ENCODE results near the gene USB1.
A peak's percentile ranks its signal among the peaks of the same experiment; 100 is the strongest.

The USB1 gene

DNA sequence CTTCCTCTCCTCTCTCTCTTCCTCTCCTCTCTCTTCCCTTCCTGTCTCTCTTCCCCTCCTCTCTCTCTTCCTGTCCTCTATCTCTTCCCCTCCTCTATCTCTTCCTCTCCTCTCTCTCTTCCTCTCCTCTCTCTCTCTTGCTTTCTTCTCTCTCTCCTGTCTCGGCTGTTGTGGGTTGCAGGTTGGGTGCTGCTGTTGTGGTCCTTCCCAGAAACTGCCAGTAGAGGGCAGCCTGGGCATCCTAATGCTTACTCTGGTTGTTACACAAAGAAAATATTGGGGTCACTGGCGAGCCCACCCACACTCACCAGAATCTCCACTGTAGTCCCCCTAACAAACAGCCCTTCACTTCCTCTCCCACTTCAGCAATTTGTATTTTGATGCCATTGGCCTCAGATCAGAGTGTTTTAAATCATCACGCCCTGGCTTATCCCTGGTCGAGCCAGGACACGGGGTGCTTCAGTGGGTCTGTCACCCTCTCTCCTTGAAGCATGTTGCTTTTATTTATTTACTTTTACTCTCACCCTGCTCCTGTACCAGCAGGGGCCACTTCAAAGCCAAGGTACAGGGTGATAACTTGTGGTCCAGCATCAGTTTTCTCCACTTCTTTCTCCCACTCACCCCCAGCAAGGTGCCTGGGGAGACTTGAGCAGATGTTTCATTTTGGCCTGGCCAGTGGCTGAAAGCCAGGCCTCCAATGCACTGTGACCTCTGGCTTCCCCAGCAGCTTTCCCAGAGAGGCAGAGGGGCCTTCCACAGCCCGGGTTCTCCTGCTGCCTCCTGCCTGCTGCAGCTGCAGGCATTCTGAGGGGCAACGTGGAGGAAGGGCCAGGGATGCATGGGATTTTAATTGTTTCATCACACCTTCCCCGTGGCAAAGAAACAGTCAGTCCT, 19.7 kb downstream of the USB1 start:
- peak; percentile 63 for DNase-seq

DNA sequence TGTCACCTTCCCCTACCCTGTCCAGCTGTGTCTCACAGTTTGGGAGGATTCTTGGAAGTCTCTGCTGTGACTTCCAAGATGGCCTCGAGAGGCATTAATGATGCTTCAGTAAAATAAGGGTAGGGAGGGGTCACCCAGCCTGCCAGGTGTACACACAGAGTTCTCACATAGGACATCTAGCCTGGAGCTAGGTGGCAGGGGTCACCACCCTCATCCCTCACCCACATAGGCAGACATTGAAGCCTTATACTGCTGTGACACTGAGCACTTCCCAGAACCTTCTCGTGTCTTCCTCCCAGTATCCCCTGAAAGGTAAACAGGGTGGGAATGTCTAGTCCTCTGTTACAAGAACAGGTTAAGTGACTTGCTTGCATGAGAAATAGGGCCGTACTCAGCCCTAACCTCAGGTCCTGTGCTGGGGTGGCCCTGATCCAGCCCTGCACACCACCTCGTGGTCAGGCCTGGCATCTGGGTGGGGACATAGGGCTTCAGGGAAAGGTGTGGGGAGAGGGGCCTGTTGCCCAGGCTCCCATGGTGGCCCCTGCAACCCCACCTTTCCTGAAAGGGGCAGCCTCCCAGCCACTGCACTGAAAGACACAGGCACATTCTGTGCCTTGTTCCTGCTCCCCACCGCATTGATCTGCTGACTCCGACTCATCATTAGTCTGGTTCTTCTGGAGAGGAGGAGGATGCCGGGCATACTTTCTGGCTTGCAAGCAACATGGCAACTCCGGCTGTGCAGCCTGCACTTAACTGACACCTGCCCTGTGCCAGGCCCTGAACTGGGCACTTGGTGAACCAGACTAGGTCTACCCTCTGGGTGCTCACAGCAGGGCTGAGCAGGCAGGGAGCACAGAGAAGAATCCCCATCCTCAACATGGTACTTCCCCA, 20.7 kb downstream of the USB1 start:
- no peak for DNase-seq

DNA sequence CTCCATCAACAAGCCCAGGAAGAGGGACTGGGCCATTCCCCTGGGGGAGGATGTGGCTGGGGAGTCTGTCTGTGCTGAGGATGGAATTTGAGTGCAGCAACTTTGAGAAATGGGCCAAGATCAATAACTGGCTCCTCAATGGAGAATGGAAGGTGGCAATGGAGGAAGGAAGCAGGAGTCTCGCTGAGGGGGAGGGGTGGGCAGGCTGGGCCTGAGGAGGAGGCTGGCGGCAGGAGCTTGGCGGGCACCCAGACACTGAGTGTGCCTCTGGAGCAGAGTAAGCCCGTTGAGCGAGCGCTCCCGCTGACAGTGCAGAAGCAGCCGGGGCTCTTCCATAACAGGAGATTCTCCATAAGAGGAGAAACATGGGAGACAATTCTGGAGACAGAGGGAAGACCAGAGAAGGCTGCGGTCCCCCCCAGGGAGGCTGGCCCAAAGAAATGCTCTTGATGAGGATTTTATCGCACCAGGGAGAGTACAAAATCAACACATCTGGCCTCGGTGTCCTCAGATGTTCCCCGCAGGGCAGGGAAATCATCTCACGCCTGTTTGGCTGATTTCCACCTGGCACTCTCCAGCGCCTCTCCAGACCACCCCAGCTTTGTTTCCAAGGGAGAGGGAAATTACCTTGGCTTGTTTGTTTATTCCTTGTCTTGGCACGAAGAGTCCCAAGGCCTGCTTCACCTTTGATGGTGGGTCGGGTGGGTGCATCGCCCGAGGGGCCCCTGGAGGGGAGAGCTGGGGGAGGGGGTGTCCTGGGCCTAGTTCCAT, 21.6 kb downstream of the USB1 start:
- no peak for DNase-seq

DNA sequence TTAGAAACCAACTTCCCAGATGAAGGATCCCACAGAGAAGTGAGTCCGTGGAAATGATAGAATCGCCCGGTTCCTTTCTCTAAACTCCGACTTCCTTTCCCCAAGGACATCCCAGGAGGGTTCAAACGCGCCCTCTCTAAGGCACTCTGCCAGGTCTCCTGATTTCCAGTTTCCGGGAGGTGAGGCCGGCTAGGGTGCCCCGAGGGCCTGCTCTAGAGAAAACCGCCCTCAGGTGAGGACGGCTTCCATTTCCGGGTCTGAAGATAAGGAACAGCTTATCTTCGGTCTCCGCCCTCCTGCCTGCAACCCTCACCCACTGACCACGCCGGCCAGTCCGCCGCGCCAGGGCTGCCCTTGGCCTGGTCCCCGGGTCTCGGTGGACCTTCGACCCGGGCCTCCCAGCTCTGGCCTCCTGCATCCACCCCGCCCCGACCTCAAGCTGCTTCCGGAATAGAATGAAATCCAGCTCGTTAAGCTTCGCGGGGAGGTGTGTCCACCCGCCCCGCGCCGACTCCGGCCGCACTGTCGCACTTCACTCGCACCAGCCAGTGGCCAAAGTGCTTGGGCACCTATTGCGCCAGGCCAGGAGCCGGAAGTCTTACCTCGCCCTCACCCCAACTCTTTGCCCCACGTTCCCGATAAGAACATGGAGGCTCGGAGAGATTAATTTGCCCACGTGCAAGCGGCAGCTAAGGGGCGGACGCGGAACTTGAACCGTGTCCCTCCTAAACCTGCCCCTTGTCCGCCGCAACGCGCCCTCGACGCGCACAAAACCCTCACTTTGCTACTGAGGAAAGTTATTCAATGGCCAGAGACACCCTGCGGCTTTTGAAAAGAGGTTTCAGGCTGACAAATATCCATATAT, 23.5 kb downstream of the USB1 start:
- peak; percentile 18 for DNase-seq

DNA sequence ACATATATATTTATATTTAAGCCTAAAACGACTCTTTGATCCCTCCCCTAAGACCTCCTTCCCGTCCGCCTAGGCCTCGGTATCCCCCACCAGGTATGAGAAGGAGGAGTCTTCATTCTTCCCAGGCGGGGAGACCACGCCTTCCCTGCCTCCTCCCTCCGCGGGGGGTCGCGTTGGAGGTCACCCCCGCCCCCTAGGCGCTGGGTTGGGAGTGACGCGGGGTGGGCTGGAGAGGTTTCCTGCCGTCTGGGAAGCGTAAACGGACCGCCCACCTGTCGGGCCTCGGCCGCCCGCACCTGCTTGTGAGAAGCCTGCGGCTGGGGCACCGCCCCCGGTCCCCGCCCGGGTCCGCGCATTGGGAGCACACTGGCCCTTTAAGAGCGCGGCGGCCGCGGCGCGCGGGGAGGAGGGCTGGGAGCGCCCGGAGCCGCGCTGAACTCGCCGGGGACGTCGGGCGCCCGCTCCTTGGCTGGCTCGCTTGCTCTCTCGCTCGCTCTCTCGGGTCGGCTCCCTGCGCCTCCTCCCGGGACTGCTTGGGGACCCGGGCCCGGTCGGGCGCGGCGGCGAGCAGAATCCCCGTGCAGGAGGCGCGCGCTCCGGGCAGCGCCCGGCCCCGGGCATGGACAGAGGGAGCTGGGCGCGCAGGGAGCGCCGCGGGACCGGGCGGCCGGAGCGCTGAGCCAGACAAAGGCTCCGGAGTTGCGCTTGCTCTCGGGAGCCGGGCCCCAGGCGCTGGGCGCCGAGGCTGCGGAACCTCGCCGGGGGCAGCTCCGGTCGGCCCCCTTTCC, 24.3 kb downstream of the USB1 start, which contains the start of gene MMP15:
Gene MMP15, plus strand, starts transcription at position 404 of the 788 bp plus-strand sequence. CDS start 597 bp downstream, outside the sequence.
- DNase-seq = peak; percentile 75

DNA sequence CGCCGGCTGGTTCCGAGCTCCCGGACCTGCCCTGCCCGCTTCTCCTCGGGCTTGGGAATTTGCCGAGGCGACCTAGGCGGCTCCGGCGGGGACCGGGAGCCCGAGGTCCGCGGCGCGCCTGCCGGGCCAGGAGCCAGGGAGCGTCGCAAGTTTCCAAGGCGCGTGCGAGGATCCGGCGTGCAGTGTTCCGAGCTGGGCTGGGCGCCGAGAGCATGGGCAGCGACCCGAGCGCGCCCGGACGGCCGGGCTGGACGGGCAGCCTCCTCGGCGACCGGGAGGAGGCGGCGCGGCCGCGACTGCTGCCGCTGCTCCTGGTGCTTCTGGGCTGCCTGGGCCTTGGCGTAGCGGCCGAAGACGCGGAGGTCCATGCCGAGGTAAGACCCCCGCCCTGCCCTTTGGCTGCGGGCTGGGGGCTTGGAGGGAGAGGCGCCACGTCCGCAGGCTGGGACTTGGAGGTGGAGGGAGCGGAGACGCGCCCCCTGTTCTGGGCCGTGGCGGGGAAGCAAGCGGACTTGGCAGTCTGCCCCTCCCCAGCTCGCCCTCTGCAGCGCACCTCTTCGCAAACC, 25.0 kb downstream of the USB1 start:
- peak; percentile 19 for DNase-seq

DNA sequence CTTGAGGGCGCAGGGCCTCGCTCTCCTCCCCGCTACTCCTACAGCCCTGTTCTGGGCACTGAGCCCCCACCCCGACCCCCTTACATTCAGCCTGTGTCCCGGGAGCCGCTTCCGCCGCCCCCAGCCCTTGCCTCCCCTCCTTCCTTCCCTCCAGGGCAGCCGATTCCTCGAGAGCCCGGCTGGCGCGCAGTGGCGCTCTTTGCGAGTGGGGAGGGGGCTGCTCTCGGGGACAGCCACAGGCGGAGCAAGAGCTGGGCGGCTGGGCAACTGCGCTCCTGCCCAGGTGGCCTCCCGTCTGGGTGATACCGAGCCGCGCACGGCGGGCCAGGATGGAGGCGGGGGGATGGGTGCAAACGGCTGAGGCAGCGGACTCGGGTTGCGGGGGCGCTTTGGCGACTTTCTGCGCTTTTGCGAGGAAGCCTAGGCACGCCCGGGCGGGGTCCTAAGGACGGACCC, 25.5 kb downstream of the USB1 start:
- DNase-seq = peak; percentile 9

DNA sequence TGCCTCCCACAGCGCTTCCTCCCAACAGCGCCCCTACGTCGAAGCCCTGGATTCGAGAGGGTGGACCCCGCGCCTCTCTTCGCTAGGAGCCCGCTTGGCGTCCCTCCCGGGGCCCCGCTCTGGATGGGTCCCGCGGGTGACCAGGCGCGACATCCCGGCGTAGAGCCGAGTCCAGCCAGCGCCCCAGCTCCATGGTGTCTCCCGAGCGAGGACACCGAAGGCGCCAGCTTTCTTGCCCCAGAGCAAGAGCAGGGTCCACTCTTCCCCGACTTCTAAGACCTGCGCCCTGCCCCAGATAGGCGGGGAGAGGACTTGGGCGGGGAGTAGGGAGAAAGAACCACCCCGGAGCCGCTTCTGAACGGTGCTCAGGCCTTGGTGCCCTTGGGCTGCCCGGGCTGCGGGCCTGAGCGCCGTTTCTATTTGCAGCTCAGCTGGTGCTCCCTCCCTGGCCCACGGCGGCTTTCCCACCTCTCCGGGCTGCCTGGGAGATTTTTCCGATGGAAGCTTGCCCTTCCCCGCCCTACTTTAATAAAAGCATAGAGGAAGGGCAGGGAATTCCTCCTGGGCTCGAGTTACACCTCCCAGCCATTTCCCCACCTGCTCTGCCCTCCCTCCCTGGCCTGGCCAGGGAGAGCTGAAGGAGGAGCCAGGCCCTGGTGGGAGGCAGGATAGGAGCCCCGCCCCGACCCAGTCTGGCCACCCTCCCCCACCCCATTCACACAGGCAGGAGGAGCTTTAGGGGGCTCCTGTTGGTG, 26.1 kb downstream of the USB1 start:
- DNase-seq = no peak

DNA sequence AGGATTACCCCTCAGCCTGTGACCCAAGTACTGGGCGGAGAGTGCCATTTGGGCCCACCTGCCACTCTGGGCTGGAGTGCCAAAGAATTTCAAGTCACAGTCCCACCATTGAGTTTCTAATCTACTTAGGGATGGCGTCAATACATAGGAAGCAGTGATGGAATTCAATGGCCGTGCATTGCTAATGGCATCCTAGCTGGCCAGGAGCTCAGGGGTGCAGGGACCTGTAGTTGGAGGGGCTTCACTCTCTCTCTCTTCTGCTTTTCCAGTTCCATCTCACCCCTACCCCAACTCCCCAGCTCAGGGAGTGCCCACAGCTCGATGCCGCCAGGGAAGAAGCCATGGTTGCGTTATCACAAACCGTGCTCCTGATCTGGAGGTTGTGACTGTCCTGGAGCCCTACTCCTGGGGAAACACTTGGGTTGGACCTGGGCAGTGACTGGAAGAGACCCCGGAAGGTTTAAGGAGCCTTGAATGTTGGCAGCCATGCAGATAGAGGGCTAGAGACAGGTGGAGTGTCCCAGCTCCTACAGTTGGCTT, 26.8 kb downstream of the USB1 start:
- no peak for DNase-seq

DNA sequence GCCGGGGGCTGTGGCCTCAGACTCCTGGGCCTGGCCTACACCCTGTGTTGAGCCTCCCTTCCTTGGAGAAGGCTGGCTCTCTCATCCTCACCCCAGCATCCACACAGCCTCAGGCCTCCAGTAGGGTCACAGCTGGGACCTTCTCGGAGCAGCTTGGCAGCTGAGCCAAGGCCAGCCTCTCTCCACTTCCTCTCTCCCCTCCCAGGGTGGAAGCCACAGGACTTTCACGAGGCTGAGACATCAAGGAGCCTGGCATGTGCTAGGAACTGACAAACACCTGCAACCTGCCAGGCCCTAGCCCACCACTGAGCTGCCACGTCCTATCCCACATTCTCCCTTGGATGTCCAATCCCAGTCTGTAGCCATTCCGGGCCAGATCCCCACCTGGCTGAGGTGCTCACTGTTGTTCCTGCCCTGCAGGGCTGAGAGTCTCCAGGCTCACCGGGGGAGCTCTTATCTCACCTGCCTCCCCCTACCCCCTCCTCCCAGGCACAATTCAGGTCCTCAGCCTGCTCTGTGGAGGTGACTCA, 27.4 kb downstream of the USB1 start:
- DNase-seq = no peak

DNA sequence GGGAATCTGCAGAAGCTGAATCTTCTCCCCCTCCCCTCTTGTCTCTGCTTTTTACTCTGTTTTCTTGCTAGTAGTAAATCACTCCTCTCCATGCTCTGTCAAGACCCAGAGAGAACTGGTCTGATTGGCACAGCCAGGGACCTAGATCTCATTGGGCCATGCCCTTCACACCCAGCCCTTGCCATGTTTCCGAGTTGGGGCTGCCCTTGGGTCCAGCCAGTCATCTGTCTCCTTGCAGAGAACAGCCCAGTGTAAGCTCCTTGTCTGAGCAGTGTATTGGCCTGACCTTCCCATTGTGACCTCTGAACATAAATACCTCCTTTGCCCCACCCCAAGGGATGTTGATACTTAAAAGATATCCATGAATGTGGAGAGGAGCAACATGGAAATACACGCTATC, 28.2 kb downstream of the USB1 start:
- no peak for DNase-seq

DNA sequence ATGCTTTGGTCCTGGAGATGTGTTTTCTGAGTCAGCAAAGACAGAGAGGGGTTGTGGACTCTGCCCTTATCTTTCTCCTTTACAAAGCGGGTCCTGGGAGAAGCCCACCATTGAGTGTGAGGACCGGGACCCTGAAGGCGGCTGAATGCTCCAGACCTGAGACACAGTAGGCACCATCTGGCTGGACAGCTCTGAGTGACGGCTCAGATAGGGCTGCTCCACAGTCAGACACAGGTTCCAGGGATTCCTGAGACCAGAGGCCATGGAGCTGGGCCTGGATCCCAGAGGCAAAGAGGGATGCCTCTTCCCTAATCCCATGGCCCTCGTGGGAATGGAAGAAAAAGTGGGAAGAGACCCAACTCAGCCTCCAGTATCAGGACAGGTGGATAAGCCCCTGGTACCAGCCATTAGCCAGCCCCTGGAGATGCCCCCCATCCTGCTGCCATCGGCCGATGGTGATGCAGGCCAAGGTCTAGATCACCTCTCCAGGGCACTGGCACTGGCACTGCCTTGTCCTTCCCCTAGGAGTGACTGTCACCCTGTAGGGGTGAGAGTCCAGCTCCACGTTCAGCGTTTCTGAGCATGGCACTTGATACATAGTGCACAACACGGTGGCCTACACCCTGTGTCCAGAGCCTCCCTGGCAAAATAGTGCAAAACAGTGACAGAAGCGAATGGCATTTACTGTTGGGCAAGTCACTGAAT, 29.1 kb downstream of the USB1 start:
- no peak for DNase-seq

DNA sequence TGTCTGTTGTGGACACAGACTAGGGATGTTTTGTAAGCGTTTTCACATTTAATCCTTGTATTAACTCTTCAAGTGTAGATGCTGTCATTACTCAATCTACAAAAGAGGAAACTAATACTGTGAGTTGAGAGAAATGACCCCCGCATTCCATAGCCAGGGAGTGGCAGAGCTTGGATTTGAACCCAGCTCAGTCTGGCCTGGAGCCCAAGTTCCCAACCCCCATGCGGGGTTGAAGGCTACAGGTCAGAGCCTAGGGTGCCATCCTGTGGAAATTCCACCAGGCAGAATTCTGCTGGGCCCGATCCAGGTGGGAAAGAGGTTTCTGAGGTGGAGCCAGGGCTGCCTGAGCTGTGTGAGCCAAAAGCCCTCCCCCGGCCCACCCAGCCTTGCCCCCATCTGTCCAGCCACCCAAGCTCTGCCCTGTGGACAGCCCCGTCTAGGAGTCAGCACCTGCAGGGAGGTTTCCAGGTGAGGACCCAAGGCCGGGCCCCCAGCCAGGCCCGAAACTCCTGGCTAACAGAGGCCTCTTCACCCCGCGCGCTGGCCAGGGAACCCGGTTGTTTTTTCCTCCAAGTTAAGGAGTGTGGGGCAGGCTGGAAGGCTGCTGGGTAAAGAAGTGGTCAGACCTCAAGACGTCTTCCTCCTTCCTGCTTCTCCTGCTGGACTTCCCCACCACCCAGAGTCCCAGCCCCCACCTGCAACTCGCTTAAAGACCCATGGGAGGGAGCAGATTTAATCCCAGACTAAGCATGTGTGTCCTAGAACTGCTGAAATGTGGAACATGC, 30.0 kb downstream of the USB1 start:
- no peak for DNase-seq

DNA sequence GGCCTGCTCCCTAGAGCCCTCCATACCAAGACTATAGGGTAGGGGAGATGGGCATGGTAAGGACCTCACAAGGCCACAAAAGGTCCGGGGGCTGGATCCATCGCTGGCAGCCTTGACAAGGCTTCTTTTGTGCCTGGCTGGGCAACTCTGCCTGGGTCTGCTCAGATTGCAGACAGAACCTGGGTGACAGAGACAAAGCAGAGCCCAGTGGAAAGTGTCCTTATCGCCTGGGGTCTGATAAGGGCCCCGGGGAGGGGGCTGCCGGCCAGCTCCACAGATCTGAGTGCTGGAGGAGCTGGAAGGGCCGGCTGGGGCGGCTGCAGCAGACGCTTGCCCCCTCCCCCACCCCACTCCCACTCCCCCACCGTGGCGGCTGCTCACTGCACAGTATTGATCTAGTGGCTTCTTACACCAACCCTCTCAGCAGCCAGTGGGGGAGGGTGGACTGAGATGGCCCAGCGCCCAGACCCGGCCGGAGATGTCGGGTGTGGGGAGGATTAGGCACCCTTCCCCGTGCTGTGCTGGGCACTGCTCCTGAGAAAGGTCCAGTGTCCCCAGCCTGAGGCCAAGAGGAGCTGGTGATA, 31.6 kb downstream of the USB1 start:
- no peak for DNase-seq

DNA sequence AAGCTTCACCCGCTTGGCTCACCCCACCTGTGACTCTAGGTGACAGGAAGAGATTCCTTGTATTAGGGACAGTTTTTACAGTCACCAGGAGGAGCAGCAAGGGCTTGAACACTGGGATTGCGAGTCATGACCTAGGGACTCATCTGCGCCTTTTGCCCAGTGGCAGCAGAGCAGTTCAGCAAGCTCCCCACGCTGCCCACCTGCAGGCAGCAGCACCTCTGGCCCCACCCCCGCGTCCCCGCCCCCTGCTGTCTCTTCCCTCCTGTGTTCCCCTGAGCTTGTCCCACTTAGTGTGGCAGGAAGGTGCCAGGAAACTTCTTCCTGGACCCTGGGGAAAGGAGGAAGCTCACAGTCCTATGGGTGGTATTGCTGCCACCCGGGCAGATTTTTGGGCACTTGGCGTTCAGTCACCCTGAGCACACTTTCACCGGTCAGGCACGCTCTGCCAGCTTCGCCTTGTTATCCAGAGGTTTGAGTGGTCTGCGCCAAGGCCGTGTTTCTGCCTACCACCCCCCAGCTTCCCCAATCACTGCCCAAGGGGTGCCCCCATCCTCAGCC, 33.0 kb downstream of the USB1 start:
- no peak for DNase-seq

DNA sequence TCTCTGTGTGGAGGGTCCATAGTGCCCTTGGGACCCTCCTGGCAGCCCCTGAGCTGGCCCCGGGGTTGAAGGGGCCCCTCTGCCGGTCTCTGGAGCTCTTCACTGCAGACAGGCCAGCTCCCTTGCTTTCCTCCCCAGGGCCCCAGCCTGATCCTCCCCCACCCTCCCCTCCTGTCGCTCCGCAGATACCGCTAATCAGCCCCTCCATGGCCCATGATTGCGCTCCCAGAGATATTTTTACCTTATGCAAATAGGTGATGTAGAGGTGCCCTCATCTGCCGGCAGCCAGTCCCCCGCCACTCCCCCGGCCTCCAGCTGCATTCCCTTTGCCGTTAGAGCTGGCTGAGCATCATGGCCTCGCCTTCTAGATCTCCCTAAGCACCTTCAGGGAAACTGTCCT, 33.6 kb downstream of the USB1 start:
- no peak for DNase-seq

Measured in stimulated activated CD4-positive, alpha-beta T cell treated with anti-CD3 and anti-CD28 coated beads, Interleukin-4, amount 100 ng/mL, for 1 hour (primary cell).